ENCODE data around the gene RSPRY1.
"Not testable (repeated sequence)": the region's sequence is repeated elsewhere in the genome, so short reads cannot be mapped to it uniquely, and the experiment has no call there.

The RSPRY1 gene

DNA sequence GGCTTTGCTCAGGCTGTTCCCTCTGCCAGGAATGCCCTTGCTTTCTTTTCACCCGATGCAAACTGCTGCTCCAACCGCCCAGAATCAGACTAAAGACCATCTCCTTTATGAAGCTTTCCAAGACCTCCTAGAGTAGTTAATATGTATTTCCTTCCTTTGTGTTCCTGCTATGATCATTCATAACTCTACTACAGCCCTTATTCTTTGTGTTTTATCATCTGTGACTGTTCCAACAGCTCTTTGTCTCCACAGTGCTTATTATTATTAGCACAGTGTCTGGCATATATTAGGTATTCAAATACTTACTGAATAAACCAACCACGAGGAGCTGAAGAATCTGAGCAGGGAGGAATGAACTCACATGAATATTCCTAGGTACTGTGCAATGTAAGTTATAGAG lies 7.9 kb upstream of the RSPRY1 start:
- peaks cover 8% of the 10 kb centered on the region for H3K4me1 ChIP-seq (ENCODE audit: control insufficient read depth, insufficient read depth, low read length)
- H3K36me3 ChIP-seq (ENCODE audit: control insufficient read depth, insufficient read depth, low read length) = no peaks in the 10 kb centered on the region
- no peak overlapping the region for H3K4me3 ChIP-seq (ENCODE audit: low read depth, low read length)
- no peak overlapping the region for H3K9ac ChIP-seq (ENCODE audit: low read depth, low read length)
- H3K27me3 ChIP-seq (ENCODE audit: control insufficient read depth, insufficient read depth, low read length) = no peaks in the 10 kb centered on the region
- H3K9me3 ChIP-seq (ENCODE audit: control insufficient read depth, insufficient read depth, low read length) = no peaks in the 10 kb centered on the region

- Histone ChIP-seq H3K4me1 (ENCODE audit: control insufficient read depth, insufficient read depth, low read length) (peaks cover 8% of the 10 kb centered on the region), H3K9ac (ENCODE audit: low read depth, low read length) (no peak overlapping the region), H3K27me3 (ENCODE audit: control insufficient read depth, insufficient read depth, low read length) (no peaks in the 10 kb centered on the region), H3K36me3 (ENCODE audit: control insufficient read depth, insufficient read depth, low read length) (no peaks in the 10 kb centered on the region), H3K9me3 (ENCODE audit: control insufficient read depth, insufficient read depth, low read length) (no peaks in the 10 kb centered on the region), H3K4me3 (ENCODE audit: low read depth, low read length) (no peak overlapping the region)
Observed at GRCh38 chr16:57178793-57179212, 7.3 kb upstream of the RSPRY1 start.

DNA sequence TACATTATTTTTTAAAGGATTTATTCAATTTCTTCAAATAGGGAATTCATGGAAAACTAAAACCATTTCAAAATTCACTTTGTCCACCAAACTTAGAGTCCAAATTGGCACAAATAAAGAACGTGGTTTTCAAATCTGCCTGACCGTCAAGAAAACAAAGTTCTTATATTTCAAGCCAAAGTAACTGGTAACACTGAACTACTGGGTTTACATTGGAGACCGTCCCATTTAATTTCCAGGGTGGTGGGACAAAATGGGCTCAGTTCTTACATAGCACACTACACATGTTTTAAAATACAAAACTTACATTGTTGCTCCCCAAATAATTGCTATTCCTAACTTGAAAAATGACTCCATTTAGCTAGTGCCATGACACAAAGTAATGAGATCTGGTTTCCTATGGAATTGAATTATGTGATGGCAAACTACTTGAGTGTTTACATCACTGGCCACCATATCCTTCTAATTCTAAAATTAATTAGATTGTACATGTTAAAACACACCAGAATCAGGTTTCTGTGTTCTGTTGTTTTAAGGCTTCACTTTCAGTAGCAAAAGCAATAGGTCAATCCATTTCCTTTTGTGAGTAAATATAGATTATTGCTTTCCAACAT lies 6.8 kb upstream of the RSPRY1 start:
- no peaks in the 10 kb centered on the region for H3K9me3 ChIP-seq (ENCODE audit: control insufficient read depth, insufficient read depth, low read length)
- no peaks in the 10 kb centered on the region for H3K27me3 ChIP-seq (ENCODE audit: control insufficient read depth, insufficient read depth, low read length)
- H3K9ac ChIP-seq (ENCODE audit: low read depth, low read length) = no peak overlapping the region
- H3K36me3 ChIP-seq (ENCODE audit: control insufficient read depth, insufficient read depth, low read length) = no peaks in the 10 kb centered on the region
- H3K4me1 ChIP-seq (ENCODE audit: control insufficient read depth, insufficient read depth, low read length) = peaks cover 8% of the 10 kb centered on the region
- no peak overlapping the region for H3K4me3 ChIP-seq (ENCODE audit: low read depth, low read length)

DNA sequence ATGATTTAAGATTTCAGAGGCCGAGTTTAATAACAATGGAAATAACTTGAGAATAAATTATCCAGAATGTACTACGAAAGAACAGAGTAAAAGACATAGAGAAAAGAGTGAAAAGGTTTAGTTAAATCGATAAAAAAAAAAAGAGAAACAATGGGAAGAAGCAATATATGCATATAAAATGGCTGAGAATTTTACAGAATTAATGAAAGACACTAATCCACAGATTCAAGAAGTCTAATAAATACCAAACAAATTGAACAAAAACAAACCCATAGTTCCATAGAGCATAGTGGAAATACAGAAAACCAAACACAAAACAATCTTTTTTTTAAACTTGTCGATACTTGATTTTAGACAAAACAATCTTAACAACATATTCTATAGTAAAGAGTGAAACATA lies 2.0 kb upstream of the RSPRY1 start:
- peaks cover 12% of the 10 kb centered on the region for H3K4me1 ChIP-seq (ENCODE audit: control insufficient read depth, insufficient read depth, low read length)
- no peak overlapping the region for H3K4me3 ChIP-seq (ENCODE audit: low read depth, low read length)
- no peak overlapping the region for H3K9ac ChIP-seq (ENCODE audit: low read depth, low read length)

GRCh38 chr16:57184887-57185445 lies 1.2 kb upstream of the RSPRY1 start:
- Histone ChIP-seq H3K4me3 (ENCODE audit: low read depth, low read length) (peak overlapping the region; percentile 92), H3K9me3 (ENCODE audit: control insufficient read depth, insufficient read depth, low read length) (no peaks in the 10 kb centered on the region), H3K4me1 (ENCODE audit: control insufficient read depth, insufficient read depth, low read length) (peaks cover 9% of the 10 kb centered on the region), H3K36me3 (ENCODE audit: control insufficient read depth, insufficient read depth, low read length) (no peaks in the 10 kb centered on the region), H3K9ac (ENCODE audit: low read depth, low read length) (peak overlapping the region; percentile 86), H3K27me3 (ENCODE audit: control insufficient read depth, insufficient read depth, low read length) (no peaks in the 10 kb centered on the region)

More for the DNA sequence above, 2.0 kb upstream of the RSPRY1 start:
- H3K27me3 ChIP-seq (ENCODE audit: control insufficient read depth, insufficient read depth, low read length) = no peaks in the 10 kb centered on the region
- H3K36me3 ChIP-seq (ENCODE audit: control insufficient read depth, insufficient read depth, low read length) = no peaks in the 10 kb centered on the region
- H3K9me3 ChIP-seq (ENCODE audit: control insufficient read depth, insufficient read depth, low read length) = no peaks in the 10 kb centered on the region

DNA sequence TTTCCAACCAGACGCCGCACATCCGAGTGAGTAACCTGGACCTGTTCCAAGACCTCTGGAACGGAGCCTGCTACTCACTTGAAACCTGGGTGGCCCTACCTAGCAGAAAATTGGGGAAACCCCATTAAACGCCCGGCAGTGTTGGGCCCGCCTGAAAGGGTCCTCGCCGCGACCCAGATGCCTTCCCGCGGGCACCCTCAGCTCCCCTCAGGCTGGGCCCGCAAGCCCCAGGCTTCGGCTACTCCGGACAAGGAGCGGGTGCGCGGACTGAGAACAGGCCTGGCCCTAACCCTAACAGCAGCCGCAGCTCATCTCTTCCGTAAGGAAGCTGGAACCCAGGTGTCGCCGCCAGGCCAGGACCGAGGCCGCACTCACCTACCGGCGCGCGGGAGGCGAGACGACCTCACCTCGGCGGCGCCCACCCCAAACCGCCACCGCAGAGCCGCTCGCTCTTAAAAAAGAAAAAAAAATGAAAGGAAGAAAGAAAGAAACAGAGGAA lies 634 bp upstream of the RSPRY1 start:
- Histone ChIP-seq H3K36me3 (ENCODE audit: control insufficient read depth, insufficient read depth, low read length) (no peaks in the 10 kb centered on the region), H3K9me3 (ENCODE audit: control insufficient read depth, insufficient read depth, low read length) (no peaks in the 10 kb centered on the region), H3K4me1 (ENCODE audit: control insufficient read depth, insufficient read depth, low read length) (peaks cover 9% of the 10 kb centered on the region), H3K27me3 (ENCODE audit: control insufficient read depth, insufficient read depth, low read length) (no peaks in the 10 kb centered on the region), H3K4me3 (ENCODE audit: low read depth, low read length) (peak overlapping the region; percentile 92), H3K9ac (ENCODE audit: low read depth, low read length) (peak overlapping the region; percentile 86)

GRCh38 chr16:57186872-57187854 lies 1.0 kb downstream of the RSPRY1 start:
- peaks cover 5% of the 10 kb centered on the region for H3K4me1 ChIP-seq (ENCODE audit: control insufficient read depth, insufficient read depth, low read length)
- H3K9ac ChIP-seq (ENCODE audit: low read depth, low read length) = peak overlapping the region; percentile 63
- no peaks in the 10 kb centered on the region for H3K36me3 ChIP-seq (ENCODE audit: control insufficient read depth, insufficient read depth, low read length)
- no peaks in the 10 kb centered on the region for H3K9me3 ChIP-seq (ENCODE audit: control insufficient read depth, insufficient read depth, low read length)
- H3K27me3 ChIP-seq (ENCODE audit: control insufficient read depth, insufficient read depth, low read length) = no peaks in the 10 kb centered on the region
- H3K4me3 ChIP-seq (ENCODE audit: low read depth, low read length) = peak overlapping the region; percentile 94

GRCh38 chr16:57187902-57188710 lies 2.0 kb downstream of the RSPRY1 start:
- not testable (repeated sequence) for H3K27me3 ChIP-seq (ENCODE audit: control insufficient read depth, insufficient read depth, low read length); H3K9me3 ChIP-seq (ENCODE audit: control insufficient read depth, insufficient read depth, low read length); H3K36me3 ChIP-seq (ENCODE audit: control insufficient read depth, insufficient read depth, low read length); H3K4me1 ChIP-seq (ENCODE audit: control insufficient read depth, insufficient read depth, low read length)
- peak overlapping the region; percentile 62 for H3K9ac ChIP-seq (ENCODE audit: low read depth, low read length)
- H3K4me3 ChIP-seq (ENCODE audit: low read depth, low read length) = peak overlapping the region; percentile 94

DNA sequence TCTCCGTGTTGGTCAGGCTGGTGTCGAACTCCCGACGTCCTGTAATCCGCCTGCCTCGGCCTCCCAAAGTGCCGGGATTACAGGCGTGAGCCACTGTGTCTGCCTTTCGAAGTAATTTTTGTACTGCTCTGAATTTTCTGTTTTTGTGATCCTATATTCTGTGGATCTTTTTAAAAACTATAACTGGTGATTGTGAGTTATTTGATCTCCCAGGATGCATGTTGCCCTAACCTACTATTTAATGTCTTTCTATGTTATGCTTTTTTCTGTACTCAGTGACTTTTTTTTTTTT lies 2.5 kb downstream of the RSPRY1 start:
- peaks cover 5% of the 10 kb centered on the region for H3K4me1 ChIP-seq (ENCODE audit: control insufficient read depth, insufficient read depth, low read length)
- H3K4me3 ChIP-seq (ENCODE audit: low read depth, low read length) = no peak overlapping the region
- no peaks in the 10 kb centered on the region for H3K9me3 ChIP-seq (ENCODE audit: control insufficient read depth, insufficient read depth, low read length)
- H3K27me3 ChIP-seq (ENCODE audit: control insufficient read depth, insufficient read depth, low read length) = no peaks in the 10 kb centered on the region
- no peaks in the 10 kb centered on the region for H3K36me3 ChIP-seq (ENCODE audit: control insufficient read depth, insufficient read depth, low read length)
- no peak overlapping the region for H3K9ac ChIP-seq (ENCODE audit: low read depth, low read length)

- not testable (repeated sequence) for H3K4me3 ChIP-seq (ENCODE audit: low read depth, low read length); H3K4me1 ChIP-seq (ENCODE audit: control insufficient read depth, insufficient read depth, low read length)
Observed at GRCh38 chr16:57189527-57189926, 3.4 kb downstream of the RSPRY1 start.

GRCh38 chr16:57190136-57190535 lies 4.0 kb downstream of the RSPRY1 start:
- H3K4me1 ChIP-seq (ENCODE audit: control insufficient read depth, insufficient read depth, low read length) = peaks cover 5% of the 10 kb centered on the region
- no peak overlapping the region for H3K9ac ChIP-seq (ENCODE audit: low read depth, low read length)
- no peaks in the 10 kb centered on the region for H3K36me3 ChIP-seq (ENCODE audit: control insufficient read depth, insufficient read depth, low read length)

More at GRCh38 chr16:57189527-57189926, 3.4 kb downstream of the RSPRY1 start:
- not testable (repeated sequence) for H3K36me3 ChIP-seq (ENCODE audit: control insufficient read depth, insufficient read depth, low read length); H3K9me3 ChIP-seq (ENCODE audit: control insufficient read depth, insufficient read depth, low read length); H3K27me3 ChIP-seq (ENCODE audit: control insufficient read depth, insufficient read depth, low read length); H3K9ac ChIP-seq (ENCODE audit: low read depth, low read length)

More at GRCh38 chr16:57190136-57190535, 4.0 kb downstream of the RSPRY1 start:
- no peaks in the 10 kb centered on the region for H3K9me3 ChIP-seq (ENCODE audit: control insufficient read depth, insufficient read depth, low read length)
- no peaks in the 10 kb centered on the region for H3K27me3 ChIP-seq (ENCODE audit: control insufficient read depth, insufficient read depth, low read length)
- H3K4me3 ChIP-seq (ENCODE audit: low read depth, low read length) = no peak overlapping the region
